HEK293 (cell line): ENCODE data around the gene TSC2.
"Not testable (repeated sequence)": the region's sequence is repeated elsewhere in the genome, so short reads cannot be mapped to it uniquely, and the experiment has no call there.

Source experiments
- CTCF ChIA-PET: fragments of 350-600 bp; formaldehyde crosslinking; extraction: SDS; loops from one replicate; lab custom pipeline; 2021; ENCODE audit warnings: antibody characterized with exemption; lab: Yijun Ruan, JAX
- POLR2A ChIA-PET: fragments of 300-600 bp; formaldehyde crosslinking; extraction: SDS; loops from one replicate; lab custom pipeline; 2020; ENCODE audit warnings: antibody characterized with exemption, inconsistent platforms; lab: Yijun Ruan, JAX
- H3K27ac ChIP-seq: fragments of 200-500 bp; sonication (Bioruptor generic); 2 replicates; pipeline ENCODE4 v1.5.1; 2014; ENCODE audit warnings: low read depth, low read length, control low read depth, inconsistent platforms; ENCODE audit errors: extremely low read depth
- H3K36me3 ChIP-seq, 2 experiments: fragments of 200-500 bp in 1 of 2; sonication (Bioruptor generic) in 1 of 2; 1 replicate in 1 of 2; 2 replicates in 1 of 2; pipeline ENCODE4 v1.5.1; 2014 to 2017; ENCODE audit warnings: inconsistent platforms in 2 of 2, low read length in 2 of 2; ENCODE audit not compliant: control insufficient read depth in 2 of 2, insufficient read depth in 1 of 2
- H3K4me1 ChIP-seq: fragments of 200-500 bp; sonication (Bioruptor generic); 2 replicates; pipeline ENCODE4 v1.5.1; 2014; ENCODE audit warnings: mild to moderate bottlenecking, low read length, inconsistent platforms; ENCODE audit not compliant: control insufficient read depth, insufficient read depth
- H3K4me3 ChIP-seq: 2 replicates; pipeline ENCODE4 v1.5.1; 2011; ENCODE audit warnings: low read depth, mild to moderate bottlenecking, control low read depth, low read length, moderate library complexity
- H3K9me3 ChIP-seq: fragments of 200-500 bp; sonication (Bioruptor generic); 2 replicates; pipeline ENCODE4 v1.5.1; 2014; ENCODE audit warnings: low read depth, low read length, inconsistent platforms; ENCODE audit not compliant: control insufficient read depth, insufficient read depth
- KLF8 ChIP-seq: fragments of 450-650 bp; formaldehyde crosslinking; IDR thresholded peaks from 2 replicates; pipeline ENCODE4 v1.5.1; 2016; ENCODE audit warnings: missing biosample characterization, missing genetic modification characterization
- TF ChIP-seq, protein P1 (sequence below): fragments of 450-650 bp; formaldehyde crosslinking; IDR thresholded peaks from 2 replicates; pipeline ENCODE4 v1.5.1; 2016; ENCODE audit warnings: missing biosample characterization, missing genetic modification characterization

Gene TSC2

GRCh38 chr16:2110332-2111008 is 62.7 kb downstream of the TSC2 start:
- CTCF ChIA-PET, H3K4me3 ChIP-seq, H3K4me1 ChIP-seq, H3K27ac ChIP-seq, POLR2A ChIA-PET, H3K9me3 ChIP-seq: not testable (repeated sequence)
- TF ChIP-seq, protein P1, sequence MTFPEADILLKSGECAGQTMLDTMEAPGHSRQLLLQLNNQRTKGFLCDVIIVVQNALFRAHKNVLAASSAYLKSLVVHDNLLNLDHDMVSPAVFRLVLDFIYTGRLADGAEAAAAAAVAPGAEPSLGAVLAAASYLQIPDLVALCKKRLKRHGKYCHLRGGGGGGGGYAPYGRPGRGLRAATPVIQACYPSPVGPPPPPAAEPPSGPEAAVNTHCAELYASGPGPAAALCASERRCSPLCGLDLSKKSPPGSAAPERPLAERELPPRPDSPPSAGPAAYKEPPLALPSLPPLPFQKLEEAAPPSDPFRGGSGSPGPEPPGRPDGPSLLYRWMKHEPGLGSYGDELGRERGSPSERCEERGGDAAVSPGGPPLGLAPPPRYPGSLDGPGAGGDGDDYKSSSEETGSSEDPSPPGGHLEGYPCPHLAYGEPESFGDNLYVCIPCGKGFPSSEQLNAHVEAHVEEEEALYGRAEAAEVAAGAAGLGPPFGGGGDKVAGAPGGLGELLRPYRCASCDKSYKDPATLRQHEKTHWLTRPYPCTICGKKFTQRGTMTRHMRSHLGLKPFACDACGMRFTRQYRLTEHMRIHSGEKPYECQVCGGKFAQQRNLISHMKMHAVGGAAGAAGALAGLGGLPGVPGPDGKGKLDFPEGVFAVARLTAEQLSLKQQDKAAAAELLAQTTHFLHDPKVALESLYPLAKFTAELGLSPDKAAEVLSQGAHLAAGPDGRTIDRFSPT: 0 out of 2 replicates have a peak, but pooled peaks have one; percentile 14
- H3K36me3 ChIP-seq: peaks cover 0 to 32% of the 10 kb centered on the region in 2 experiments; a peak in 1 of 3 replicates

- H3K9me3 ChIP-seq, H3K4me3 ChIP-seq, H3K27ac ChIP-seq, CTCF ChIA-PET, POLR2A ChIA-PET, H3K4me1 ChIP-seq: not testable (repeated sequence)
- H3K36me3 ChIP-seq: peaks cover 0 to 29% of the 10 kb centered on the region in 2 experiments; a peak in 1 of 3 replicates
Observed at GRCh38 chr16:2111009-2111353, 63.2 kb downstream of the TSC2 start.

DNA sequence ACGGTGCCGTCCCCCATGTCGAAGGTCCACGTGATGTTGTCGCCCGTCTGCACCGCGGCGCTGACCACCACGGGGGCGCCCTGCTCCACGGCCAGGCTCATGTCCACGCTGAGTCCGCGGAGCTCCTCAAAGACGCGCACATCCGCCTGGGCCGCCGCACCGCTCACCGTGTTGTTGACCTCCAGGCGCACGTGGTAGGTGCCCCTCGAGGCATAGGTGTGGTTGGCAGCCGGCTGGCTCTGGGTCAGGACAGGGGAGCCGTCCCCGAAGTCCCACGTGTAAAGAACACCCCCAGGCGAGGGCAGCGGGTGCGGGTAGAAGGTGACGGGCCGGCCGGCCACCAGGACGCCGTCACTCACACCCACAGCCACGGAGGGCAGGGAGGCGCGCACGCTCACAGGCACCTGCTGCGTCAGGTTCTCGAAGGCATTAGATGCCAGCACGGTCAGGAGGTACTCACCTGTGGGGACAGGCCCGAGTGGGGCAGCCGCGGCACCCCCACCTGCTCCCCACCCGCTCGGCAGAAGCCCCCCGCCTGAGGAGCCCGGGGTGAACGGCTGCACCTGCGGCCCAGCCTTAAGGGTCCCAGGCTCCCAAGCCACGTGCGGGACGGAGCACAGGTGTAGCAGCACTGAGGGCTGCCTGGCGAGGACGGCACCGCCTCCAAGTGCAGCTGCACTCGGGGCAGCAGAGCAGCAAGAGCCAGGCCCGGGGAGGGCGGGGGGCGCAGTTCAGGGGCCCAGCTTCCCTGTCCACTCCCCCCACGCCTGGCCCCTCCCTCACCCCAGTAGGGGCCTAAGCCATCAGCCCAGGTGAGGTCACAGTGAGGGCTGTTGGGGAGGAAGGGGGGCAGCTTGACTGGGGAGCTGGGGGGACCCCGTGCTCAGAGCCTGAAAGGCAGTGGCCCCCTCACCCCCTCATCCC is 63.9 kb downstream of the TSC2 start:
- H3K36me3 ChIP-seq: peaks cover 0 to 29% of the 10 kb centered on the region in 2 experiments; a peak in 1 of 3 replicates
- H3K9me3 ChIP-seq, H3K4me1 ChIP-seq, H3K4me3 ChIP-seq, CTCF ChIA-PET, POLR2A ChIA-PET, H3K27ac ChIP-seq: not testable (repeated sequence)

- H3K4me3 ChIP-seq, CTCF ChIA-PET, POLR2A ChIA-PET, H3K9me3 ChIP-seq, H3K27ac ChIP-seq, H3K4me1 ChIP-seq: not testable (repeated sequence)
- H3K36me3 ChIP-seq: peaks cover 0 to 29% of the 10 kb centered on the region in 2 experiments; a peak in 1 of 3 replicates
- TF ChIP-seq KLF8 (tag by site-specific recombination): peak; percentile 48; the same call in 1 of the 2 replicates
Observed at GRCh38 chr16:2112539-2113106, 64.8 kb downstream of the TSC2 start.

- H3K9me3 ChIP-seq, H3K27ac ChIP-seq, POLR2A ChIA-PET, H3K4me3 ChIP-seq, H3K4me1 ChIP-seq, CTCF ChIA-PET: not testable (repeated sequence)
- TF ChIP-seq, protein P1: peak; percentile 59; the same call in 1 of the 2 replicates
- peaks cover 0 to 19% of the 10 kb centered on the region in 2 experiments; a peak in 1 of 3 replicates for H3K36me3 ChIP-seq
Observed at GRCh38 chr16:2114225-2114624, 66.4 kb downstream of the TSC2 start.
